Smooth muscle cell (in vitro differentiated cells): ENCODE data around the gene MAGEB3. TPM values are rescaled to one million over a fixed set of nuclear protein-coding genes. Genes with fewer than 3 reads are reported as not detected.
"Not testable (repeated sequence)": the region's sequence is repeated elsewhere in the genome, so short reads cannot be mapped to it uniquely, and the experiment has no call there.

Experiments used
- DNase-seq: peaks from one replicate; lab custom pipeline; 2025; ENCODE audit not compliant: unreplicated experiment; lab: John Stamatoyannopoulos, UW
- H2AFZ ChIP-seq: fragments of 200-600 bp; sonication (generic); 2 replicates; pipeline ENCODE4 v1.6.0; 2016; ENCODE audit warnings: antibody characterized with exemption, low read depth, mild to moderate bottlenecking
- H3F3A ChIP-seq: fragments of 200-600 bp; sonication (generic); 2 replicates; pipeline ENCODE4 v1.6.0; 2017; ENCODE audit warnings: antibody characterized with exemption, low read depth
- H3K27ac ChIP-seq: fragments of 200-600 bp; sonication (generic); 2 replicates; pipeline ENCODE4 v1.5.1; 2016; ENCODE audit warnings: low read depth, mild to moderate bottlenecking
- H3K27me3 ChIP-seq: fragments of 200-600 bp; sonication (generic); 2 replicates; pipeline ENCODE4 v1.6.1; 2016; ENCODE audit warnings: low read depth, mild to moderate bottlenecking
- H3K36me3 ChIP-seq: fragments of 200-600 bp; sonication (generic); 2 replicates; pipeline ENCODE4 v1.5.1; 2016; ENCODE audit warnings: low read depth
- H3K4me1 ChIP-seq: fragments of 200-600 bp; sonication (generic); 2 replicates; pipeline ENCODE4 v1.5.1; 2016; ENCODE audit warnings: low read depth
- H3K4me2 ChIP-seq: fragments of 200-600 bp; sonication (generic); 2 replicates; pipeline ENCODE4 v1.6.0; 2016; ENCODE audit warnings: mild to moderate bottlenecking
- H3K4me3 ChIP-seq: fragments of 200-600 bp; sonication (generic); 2 replicates; pipeline ENCODE4 v1.5.1; 2016; ENCODE audit warnings: mild to moderate bottlenecking
- H3K79me2 ChIP-seq: fragments of 200-600 bp; sonication (generic); 2 replicates; pipeline ENCODE4 v1.6.0; 2016; ENCODE audit warnings: low read depth, mild to moderate bottlenecking
- H3K9ac ChIP-seq: fragments of 200-600 bp; sonication (generic); 2 replicates; pipeline ENCODE4 v1.6.0; 2016; ENCODE audit warnings: low read depth
- H3K9me3 ChIP-seq: fragments of 200-600 bp; sonication (generic); replicated peaks from 2 replicates; pipeline ENCODE4 v1.5.1; 2016; ENCODE audit warnings: low read depth
- H4K20me1 ChIP-seq: fragments of 200-600 bp; sonication (generic); 2 replicates; pipeline ENCODE4 v1.6.0; 2016; ENCODE audit warnings: low read depth
- WGBS: methylation state at CpG from one replicate; pipeline ENCODE4 v1.1.7; 2016; ENCODE audit warnings: low lambda C conversion rate; 5-methylcytosine and 5-hydroxymethylcytosine counted together
- polyA plus RNA-seq: library from polyadenylated mRNA; unstranded; fragments of >200 nt; fragmentation: Nextera tagmentation; extraction: Ambion mirVana; gene quantifications from 2 replicates; pipeline ENCODE4 v1.2.1, GENCODE V29; 2016
- total RNA-seq: library from RNA; depleted of rRNA; stranded (reverse); fragments of >200 nt; gene quantifications from 2 replicates; pipeline ENCODE4 v1.2.3, GENCODE V29; 2014
- TF ChIP-seq, protein P1 (sequence below): fragments of 200-600 bp; sonication (generic); IDR thresholded peaks from 2 replicates; pipeline ENCODE4 v1.5.1; 2017; ENCODE audit warnings: borderline replicate concordance, mild to moderate bottlenecking, antibody characterized with exemption; ENCODE audit not compliant: insufficient read depth, poor library complexity, severe bottlenecking

Gene MAGEB3
- total RNA-seq (not detected in 2 replicates), polyA plus RNA-seq (not detected in 2 replicates)

DNA sequence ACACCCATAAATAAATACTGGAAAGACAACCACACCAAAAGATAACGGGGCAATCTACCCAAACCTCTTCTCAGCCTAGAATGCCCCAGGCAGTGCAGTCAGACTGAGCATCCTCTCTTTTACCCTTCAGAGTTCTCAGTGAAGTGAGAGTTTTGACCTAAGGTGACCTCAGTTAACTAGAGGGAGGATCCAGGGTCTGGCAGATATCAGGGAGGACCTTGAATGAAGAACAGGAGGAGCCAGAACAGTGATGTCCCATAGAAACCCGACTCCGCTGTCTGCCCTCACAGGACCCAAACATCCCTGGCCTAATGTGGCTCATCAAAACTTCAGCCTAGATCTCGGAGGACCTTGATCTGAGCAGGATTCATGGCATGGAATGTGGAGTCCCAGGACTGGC is at the start of gene MAGEB3:
Gene MAGEB3, plus strand, starts transcription at position 263 of the 400 bp plus-strand sequence. CDS start 5,268 bp downstream, outside the sequence.
- 78% methylated on average over 4 of the region's 4 CpGs for WGBS
- TF ChIP-seq, protein P1, sequence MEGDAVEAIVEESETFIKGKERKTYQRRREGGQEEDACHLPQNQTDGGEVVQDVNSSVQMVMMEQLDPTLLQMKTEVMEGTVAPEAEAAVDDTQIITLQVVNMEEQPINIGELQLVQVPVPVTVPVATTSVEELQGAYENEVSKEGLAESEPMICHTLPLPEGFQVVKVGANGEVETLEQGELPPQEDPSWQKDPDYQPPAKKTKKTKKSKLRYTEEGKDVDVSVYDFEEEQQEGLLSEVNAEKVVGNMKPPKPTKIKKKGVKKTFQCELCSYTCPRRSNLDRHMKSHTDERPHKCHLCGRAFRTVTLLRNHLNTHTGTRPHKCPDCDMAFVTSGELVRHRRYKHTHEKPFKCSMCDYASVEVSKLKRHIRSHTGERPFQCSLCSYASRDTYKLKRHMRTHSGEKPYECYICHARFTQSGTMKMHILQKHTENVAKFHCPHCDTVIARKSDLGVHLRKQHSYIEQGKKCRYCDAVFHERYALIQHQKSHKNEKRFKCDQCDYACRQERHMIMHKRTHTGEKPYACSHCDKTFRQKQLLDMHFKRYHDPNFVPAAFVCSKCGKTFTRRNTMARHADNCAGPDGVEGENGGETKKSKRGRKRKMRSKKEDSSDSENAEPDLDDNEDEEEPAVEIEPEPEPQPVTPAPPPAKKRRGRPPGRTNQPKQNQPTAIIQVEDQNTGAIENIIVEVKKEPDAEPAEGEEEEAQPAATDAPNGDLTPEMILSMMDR, result no peak
- no peak within 1 kb of the TSS for H3K27ac ChIP-seq
- no peaks in the 10 kb centered on the region for H3F3A ChIP-seq
- H3K4me2 ChIP-seq, result no peak within 1 kb of the TSS
- no peaks in the 10 kb centered on the region for H3K9me3 ChIP-seq
- no peaks in the 10 kb centered on the region for H3K79me2 ChIP-seq
- H3K4me3 ChIP-seq, result no peak within 1 kb of the TSS
- H2AFZ ChIP-seq, result no peak within 1 kb of the TSS
- H3K4me1 ChIP-seq, result no peaks in the 10 kb centered on the region
- no peaks in the 10 kb centered on the region for H3K27me3 ChIP-seq
- DNase-seq, result no peak
- no peaks in the 10 kb centered on the region for H3K36me3 ChIP-seq
- no peaks in the 10 kb centered on the region for H4K20me1 ChIP-seq
- no peak within 1 kb of the TSS for H3K9ac ChIP-seq

- H3K9me3 ChIP-seq, result no peaks in the 10 kb centered on the region
- no peaks in the 10 kb centered on the region for H3K79me2 ChIP-seq
- H3K27me3 ChIP-seq, result no peaks in the 10 kb centered on the region
- H3F3A ChIP-seq, result no peaks in the 10 kb centered on the region
- no peaks in the 10 kb centered on the region for H3K36me3 ChIP-seq
- no peak overlapping the region for H3K9ac ChIP-seq
- H4K20me1 ChIP-seq, result no peaks in the 10 kb centered on the region
- H3K4me2 ChIP-seq, result no peak overlapping the region
- WGBS, result 59% methylated on average over 1 of the region's 1 CpG
- no peaks in the 10 kb centered on the region for H3K4me1 ChIP-seq
- TF ChIP-seq, protein P1, result no peak
- no peak overlapping the region for H3K4me3 ChIP-seq
- no peak overlapping the region for H2AFZ ChIP-seq
- H3K27ac ChIP-seq, result no peak overlapping the region
- DNase-seq, result no peak
Observed at GRCh38 chrX:30181353-30181752, 49.1 kb upstream of the MAGEB3 start.

GRCh38 chrX:30183554-30183953 is 46.9 kb upstream of the MAGEB3 start:
- no peaks in the 10 kb centered on the region for H3K36me3 ChIP-seq
- H3K9me3 ChIP-seq, result no peaks in the 10 kb centered on the region
- no peak overlapping the region for H3K4me2 ChIP-seq
- H3F3A ChIP-seq, result no peaks in the 10 kb centered on the region
- H3K4me3 ChIP-seq, result no peak overlapping the region
- no peaks in the 10 kb centered on the region for H3K4me1 ChIP-seq
- no peak overlapping the region for H3K9ac ChIP-seq
- no peak overlapping the region for H3K27ac ChIP-seq
- no peak for DNase-seq
- no peaks in the 10 kb centered on the region for H4K20me1 ChIP-seq
- H3K27me3 ChIP-seq, result no peaks in the 10 kb centered on the region
- TF ChIP-seq, protein P1, result no peak
- no peak overlapping the region for H2AFZ ChIP-seq
- no peaks in the 10 kb centered on the region for H3K79me2 ChIP-seq
- 60% methylated on average over 3 of the region's 3 CpGs for WGBS

GRCh38 chrX:30190426-30190825 is 40.0 kb upstream of the MAGEB3 start:
- Histone ChIP-seq H3K79me2 (no peaks in the 10 kb centered on the region), H3K9me3 (no peaks in the 10 kb centered on the region), H3K4me3 (no peak overlapping the region), H2AFZ (no peak overlapping the region), H3K36me3 (no peaks in the 10 kb centered on the region), H4K20me1 (no peaks in the 10 kb centered on the region), H3K27ac (no peak overlapping the region), H3K4me1 (no peaks in the 10 kb centered on the region), H3K9ac (no peak overlapping the region), H3F3A (no peaks in the 10 kb centered on the region), H3K4me2 (no peak overlapping the region), H3K27me3 (no peaks in the 10 kb centered on the region)
- no peak for DNase-seq
- TF ChIP-seq, protein P1, result no peak
- 92% methylated on average over 2 of the region's 2 CpGs for WGBS

DNA sequence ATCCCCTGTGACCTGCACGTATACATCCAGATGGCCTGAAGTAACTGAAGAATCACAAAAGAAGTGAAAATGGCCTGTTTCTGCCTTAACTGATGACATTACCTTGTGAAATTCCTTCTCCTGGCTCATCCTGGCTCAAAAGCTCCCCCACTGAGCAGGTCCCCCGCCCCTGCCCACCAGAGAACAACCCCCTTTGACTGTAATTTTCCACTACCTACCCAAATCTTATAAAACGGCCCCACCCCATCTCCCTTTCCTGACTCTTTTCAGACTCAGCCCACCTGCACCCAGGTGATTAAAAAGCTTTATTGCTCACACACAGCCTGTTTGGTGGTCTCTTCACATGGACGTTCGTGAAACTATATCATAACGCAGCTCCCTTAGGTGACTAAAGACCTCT is 36.5 kb upstream of the MAGEB3 start:
- not testable (repeated sequence) for H3K4me1 ChIP-seq, H3K4me2 ChIP-seq, H3F3A ChIP-seq, H3K9ac ChIP-seq, H3K27ac ChIP-seq, DNase-seq, H2AFZ ChIP-seq, H4K20me1 ChIP-seq, H3K36me3 ChIP-seq, H3K4me3 ChIP-seq, H3K79me2 ChIP-seq, H3K27me3 ChIP-seq, H3K9me3 ChIP-seq
- WGBS, result 66% methylated on average over 6 of the region's 6 CpGs
